ENCODE data around the gene PTBP1.

The PTBP1 gene

GRCh38 chr19:798415-799075 is 1.3 kb downstream of the PTBP1 start:
- DNase-seq: no peak

GRCh38 chr19:799076-799881 is 2.0 kb downstream of the PTBP1 start:
- peak; percentile 11 for DNase-seq

- DNase-seq: no peak
Observed at GRCh38 chr19:800360-801029, 3.2 kb downstream of the PTBP1 start.

GRCh38 chr19:801030-801860 is 4.0 kb downstream of the PTBP1 start:
- no peak for DNase-seq

- no peak for DNase-seq
Observed at GRCh38 chr19:801861-802497, 4.7 kb downstream of the PTBP1 start.

DNA sequence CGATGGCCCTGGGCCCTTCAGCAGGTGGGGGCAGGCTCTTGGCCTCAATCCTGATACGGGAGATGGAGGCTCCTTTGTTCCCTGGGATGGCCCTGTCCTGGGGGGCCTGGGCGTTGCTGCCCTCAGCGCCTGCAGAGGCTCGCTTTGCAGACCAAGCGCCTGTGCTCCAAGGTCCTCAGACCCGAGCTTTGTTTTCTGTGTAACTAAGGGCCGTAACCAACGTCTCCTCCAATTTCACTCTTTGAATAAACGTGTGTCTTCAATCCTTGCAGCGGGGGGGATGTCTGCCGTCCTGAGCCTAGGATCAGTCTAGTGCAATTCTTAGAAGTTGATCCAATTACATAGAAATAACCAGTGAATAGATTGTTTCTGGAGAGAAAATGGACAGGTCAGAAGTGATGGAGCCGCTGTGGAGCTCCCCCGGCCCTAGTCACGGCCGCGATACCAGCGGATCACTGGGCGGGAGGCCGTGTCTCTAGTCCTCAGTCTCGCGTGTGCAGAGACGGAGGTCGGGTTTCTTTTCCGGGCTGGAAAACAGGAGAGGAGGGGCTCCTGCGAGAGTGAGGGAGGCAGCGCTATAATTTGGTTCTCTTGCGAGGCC is 5.3 kb downstream of the PTBP1 start:
- no peak for DNase-seq

- DNase-seq: no peak
Observed at GRCh38 chr19:803099-803561, 5.9 kb downstream of the PTBP1 start.

DNA sequence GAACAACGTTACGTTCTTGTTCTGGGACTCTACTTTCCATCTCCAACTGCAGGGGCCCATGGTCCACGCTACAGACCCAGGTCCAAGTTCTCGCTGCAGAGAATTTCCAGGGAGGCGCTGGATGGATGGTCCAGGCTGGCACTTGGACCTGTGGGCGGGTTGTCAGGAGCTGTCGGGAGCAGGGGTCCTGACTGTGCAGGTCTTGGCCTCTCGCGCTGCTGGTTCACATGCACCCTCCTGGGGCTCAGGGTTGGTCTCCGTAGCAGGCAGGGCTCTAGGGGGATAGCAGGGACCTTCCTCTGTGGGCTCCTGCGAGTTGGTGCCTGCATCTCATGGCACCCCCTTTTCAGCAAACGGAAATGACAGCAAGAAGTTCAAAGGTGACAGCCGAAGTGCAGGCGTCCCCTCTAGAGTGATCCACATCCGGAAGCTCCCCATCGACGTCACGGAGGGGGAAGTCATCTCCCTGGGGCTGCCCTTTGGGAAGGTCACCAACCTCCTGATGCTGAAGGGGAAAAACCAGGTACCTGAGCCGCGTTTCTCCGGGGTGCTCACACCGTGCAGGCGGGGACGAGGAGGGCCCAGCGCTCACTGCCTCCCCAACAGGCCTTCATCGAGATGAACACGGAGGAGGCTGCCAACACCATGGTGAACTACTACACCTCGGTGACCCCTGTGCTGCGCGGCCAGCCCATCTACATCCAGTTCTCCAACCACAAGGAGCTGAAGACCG is 6.6 kb downstream of the PTBP1 start:
- no peak for DNase-seq

- no peak for DNase-seq
Observed at GRCh38 chr19:804419-805165, 7.3 kb downstream of the PTBP1 start.

- no peak for DNase-seq
Observed at GRCh38 chr19:805166-805551, 7.9 kb downstream of the PTBP1 start.

DNA sequence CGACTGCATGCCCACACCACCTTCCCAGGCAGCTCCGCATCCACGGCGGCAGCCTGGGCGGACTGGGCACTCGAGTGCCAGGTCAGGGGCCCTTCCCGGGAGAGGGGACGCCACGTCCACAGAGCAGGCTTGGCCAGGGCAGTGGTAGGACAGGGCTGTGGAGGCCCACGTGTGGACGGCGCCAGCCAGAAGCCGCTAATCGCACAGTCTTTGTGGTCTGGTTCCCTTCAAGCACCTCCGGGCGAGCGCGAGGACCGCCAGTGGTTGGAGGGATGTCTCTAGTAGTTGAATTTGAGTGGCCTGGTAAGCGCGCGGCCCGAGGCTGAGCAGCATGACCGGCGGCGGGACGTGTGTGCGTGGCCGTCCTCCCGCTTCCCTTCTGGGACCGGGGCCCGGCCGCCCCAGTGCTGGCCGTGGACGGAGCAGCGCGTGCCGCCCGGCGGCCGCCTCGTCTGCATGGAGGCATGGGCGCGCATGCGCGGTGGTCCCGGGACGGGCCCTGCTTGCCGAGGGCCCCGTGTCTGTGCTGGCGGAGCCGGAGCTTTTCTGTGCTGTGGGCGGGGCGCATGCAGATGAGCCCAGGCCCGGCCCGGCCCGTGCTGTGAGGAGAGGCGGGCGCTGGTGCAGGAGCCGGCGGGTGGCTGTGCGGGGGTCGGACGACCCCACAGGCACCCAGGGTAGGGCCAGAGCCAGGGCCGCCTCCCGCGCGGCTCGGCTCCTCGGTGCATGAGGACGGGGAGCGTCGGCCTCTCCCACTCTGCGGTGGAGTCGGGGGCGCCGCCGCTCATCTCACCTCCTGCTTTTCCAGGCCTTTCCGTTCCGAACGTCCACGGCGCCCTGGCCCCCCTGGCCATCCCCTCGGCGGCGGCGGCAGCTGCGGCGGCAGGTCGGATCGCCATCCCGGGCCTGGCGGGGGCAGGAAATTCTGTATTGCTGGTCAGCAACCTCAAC is 8.6 kb downstream of the PTBP1 start:
- no peak for DNase-seq

DNA sequence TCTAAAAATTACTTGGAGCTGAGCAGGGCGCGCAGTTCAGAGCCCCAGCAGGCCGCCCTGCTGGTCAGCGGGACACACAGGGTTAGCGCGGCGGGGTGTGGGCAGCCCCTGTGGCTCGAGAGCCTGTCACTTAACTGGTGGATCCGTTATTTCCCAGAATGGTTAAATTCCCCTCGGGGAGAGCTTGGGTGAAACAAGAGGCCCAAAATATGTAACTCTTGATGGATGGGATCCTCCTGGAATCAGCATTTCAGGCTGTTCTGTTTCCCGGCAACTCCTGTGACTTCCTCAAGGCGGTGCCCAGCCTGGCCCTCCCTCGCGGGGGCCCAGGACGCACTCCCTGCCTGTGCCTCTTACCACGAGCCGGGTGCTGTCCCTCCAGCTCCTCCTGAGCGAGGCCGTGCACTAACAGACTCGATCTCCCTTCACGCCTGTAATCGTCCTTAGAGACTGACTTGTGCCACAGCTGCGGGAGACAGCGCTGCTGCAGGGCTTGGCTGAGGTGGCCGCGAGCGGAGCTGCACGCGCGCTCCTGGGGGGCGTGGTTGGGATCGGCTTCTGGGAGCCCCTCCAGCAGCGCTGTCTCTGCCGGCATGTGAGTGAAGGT is 9.7 kb downstream of the PTBP1 start:
- no peak for DNase-seq

DNA sequence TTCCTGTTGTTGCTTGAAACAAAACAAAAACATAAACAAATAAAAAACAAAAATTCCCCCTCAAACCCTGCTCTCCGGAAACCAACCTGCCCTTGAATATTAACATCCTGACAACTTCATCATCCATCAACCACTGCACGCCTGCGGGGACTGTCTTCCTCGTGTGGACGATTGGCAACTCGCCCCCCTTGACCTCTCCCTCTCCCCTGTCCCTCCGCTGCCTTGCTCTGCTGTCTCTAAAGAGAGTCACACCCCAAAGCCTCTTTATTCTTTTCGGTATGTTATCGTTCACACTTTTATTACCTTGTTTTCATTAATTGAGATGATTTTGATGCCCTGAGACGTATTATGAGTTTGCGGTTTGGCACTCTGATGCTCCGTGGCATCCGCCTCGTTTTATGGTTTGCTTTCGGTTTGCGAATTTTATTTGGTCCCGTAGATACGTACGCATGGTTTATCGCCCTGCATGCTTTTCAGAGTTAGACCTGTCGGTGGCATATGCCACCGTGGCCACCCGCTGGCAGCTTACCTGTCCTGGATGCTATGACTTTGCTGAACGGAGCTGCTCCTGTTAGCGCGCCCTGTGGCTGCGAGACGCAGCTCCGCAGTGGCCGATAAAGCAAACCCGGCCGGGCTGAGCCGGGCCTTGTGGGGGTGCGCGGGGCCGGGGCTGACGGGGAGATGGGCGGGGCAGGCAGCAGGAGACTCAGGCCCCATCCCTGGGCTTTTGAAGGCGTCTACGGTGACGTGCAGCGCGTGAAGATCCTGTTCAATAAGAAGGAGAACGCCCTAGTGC is 10.6 kb downstream of the PTBP1 start:
- DNase-seq: no peak

GRCh38 chr19:808423-808775 is 11.1 kb downstream of the PTBP1 start:
- DNase-seq: no peak

DNA sequence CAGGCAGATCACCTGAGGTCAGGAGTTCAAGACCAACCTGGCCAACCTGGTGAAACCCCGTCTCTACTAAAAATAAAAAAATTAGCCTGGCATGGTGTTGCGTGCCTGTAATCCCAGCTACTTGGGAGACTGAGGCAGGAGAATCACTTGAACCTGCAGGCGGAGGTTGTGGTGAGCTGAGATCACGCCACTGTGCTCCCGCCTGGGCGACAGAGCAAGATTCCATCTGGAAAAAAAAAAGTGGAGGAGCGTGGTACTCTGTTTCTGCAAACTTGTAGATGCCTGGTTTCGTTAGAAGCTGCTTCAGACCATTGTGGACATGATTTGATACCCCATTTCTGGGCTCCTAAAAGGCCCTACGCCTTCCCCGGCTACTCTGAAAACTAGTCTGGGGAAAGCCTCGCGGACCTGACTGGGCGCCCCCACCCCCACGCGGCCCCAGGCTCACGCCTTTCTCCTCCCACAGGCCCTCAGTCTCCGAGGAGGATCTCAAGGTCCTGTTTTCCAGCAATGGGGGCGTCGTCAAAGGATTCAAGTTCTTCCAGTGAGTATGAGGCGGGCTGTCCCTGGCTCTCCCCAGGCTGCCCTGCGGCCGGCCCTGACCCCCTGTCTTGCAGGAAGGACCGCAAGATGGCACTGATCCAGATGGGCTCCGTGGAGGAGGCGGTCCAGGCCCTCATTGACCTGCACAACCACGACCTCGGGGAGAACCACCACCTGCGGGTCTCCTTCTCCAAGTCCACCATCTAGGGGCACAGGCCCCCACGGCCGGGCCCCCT is 13.0 kb downstream of the PTBP1 start:
- DNase-seq: no peak

DNA sequence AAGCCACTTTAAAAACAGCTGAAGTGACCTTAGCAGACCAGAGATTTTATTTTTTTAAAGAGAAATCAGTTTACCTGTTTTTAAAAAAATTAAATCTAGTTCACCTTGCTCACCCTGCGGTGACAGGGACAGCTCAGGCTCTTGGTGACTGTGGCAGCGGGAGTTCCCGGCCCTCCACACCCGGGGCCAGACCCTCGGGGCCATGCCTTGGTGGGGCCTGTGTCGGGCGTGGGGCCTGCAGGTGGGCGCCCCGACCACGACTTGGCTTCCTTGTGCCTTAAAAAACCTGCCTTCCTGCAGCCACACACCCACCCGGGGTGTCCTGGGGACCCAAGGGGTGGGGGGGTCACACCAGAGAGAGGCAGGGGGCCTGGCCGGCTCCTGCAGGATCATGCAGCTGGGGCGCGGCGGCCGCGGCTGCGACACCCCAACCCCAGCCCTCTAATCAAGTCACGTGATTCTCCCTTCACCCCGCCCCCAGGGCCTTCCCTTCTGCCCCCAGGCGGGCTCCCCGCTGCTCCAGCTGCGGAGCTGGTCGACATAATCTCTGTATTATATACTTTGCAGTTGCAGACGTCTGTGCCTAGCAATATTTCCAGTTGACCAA is 13.7 kb downstream of the PTBP1 start:
- no peak for DNase-seq

DNA sequence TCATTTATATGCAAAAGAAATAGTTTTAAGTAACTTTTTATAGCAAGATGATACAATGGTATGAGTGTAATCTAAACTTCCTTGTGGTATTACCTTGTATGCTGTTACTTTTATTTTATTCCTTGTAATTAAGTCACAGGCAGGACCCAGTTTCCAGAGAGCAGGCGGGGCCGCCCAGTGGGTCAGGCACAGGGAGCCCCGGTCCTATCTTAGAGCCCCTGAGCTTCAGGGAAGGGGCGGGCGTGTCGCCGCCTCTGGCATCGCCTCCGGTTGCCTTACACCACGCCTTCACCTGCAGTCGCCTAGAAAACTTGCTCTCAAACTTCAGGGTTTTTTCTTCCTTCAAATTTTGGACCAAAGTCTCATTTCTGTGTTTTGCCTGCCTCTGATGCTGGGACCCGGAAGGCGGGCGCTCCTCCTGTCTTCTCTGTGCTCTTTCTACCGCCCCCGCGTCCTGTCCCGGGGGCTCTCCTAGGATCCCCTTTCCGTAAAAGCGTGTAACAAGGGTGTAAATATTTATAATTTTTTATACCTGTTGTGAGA is 14.3 kb downstream of the PTBP1 start:
- DNase-seq: no peak

Data from NCI-H1694 treated with DMSO at 0.1 percent for 48 hours (cell line).